ENCODE results near the gene ZNF503.

Gene ZNF503

GRCh38 chr10:75428434-75429158, 27.0 kb upstream of the ZNF503 start:
- H3K9me3 ChIP-seq (ENCODE audit: control insufficient read depth, low read length) = no peaks in the 10 kb centered on the region

DNA sequence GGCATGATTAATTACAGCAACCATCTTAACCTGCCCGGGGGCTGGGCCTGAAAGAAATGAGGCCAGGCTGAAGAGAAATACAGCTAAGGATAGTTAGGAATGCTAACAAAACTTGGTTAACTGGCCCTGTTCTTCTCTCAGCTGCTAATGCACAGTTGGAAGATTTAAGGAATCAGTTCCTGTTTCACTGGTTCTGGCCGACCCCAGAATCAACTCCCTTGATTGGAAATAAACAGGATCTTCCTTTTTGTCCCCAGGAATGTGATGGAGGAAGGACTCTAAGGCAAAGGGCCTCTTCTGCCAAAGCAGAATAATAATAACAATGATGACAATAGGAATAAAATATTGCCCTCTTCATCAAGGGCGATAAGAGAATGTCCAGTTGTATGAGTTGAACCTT, 26.4 kb upstream of the ZNF503 start:
- no peaks in the 10 kb centered on the region for H3K9me3 ChIP-seq (ENCODE audit: control insufficient read depth, low read length)
- H3K27me3 ChIP-seq (ENCODE audit: control insufficient read depth, insufficient read depth, low read length) = no peaks in the 10 kb centered on the region
- no peaks in the 10 kb centered on the region for H3K36me3 ChIP-seq (ENCODE audit: control insufficient read depth, insufficient read depth, low read length)
- H3K9ac ChIP-seq (ENCODE audit: low read length) = no peak overlapping the region
- H3K4me3 ChIP-seq (ENCODE audit: low read length) = no peak overlapping the region
- peaks cover 33% of the 10 kb centered on the region for H3K4me1 ChIP-seq (ENCODE audit: control insufficient read depth, insufficient read depth, low read length)

More at GRCh38 chr10:75428434-75429158, 27.0 kb upstream of the ZNF503 start:
- Histone ChIP-seq H3K27me3 (ENCODE audit: control insufficient read depth, insufficient read depth, low read length) (no peaks in the 10 kb centered on the region), H3K4me3 (ENCODE audit: low read length) (no peak overlapping the region), H3K36me3 (ENCODE audit: control insufficient read depth, insufficient read depth, low read length) (no peaks in the 10 kb centered on the region), H3K9ac (ENCODE audit: low read length) (no peak overlapping the region), H3K4me1 (ENCODE audit: control insufficient read depth, insufficient read depth, low read length) (peaks cover 33% of the 10 kb centered on the region)

- Histone ChIP-seq H3K36me3 (ENCODE audit: control insufficient read depth, insufficient read depth, low read length) (no peaks in the 10 kb centered on the region), H3K9me3 (ENCODE audit: control insufficient read depth, low read length) (no peaks in the 10 kb centered on the region), H3K4me1 (ENCODE audit: control insufficient read depth, insufficient read depth, low read length) (peaks cover 26% of the 10 kb centered on the region), H3K9ac (ENCODE audit: low read length) (no peak overlapping the region), H3K4me3 (ENCODE audit: low read length) (no peak overlapping the region), H3K27me3 (ENCODE audit: control insufficient read depth, insufficient read depth, low read length) (no peaks in the 10 kb centered on the region)
Observed at GRCh38 chr10:75426880-75427279, 25.3 kb upstream of the ZNF503 start.

GRCh38 chr10:75425291-75426079, 23.9 kb upstream of the ZNF503 start:
- no peaks in the 10 kb centered on the region for H3K9me3 ChIP-seq (ENCODE audit: control insufficient read depth, low read length)
- H3K27me3 ChIP-seq (ENCODE audit: control insufficient read depth, insufficient read depth, low read length) = no peaks in the 10 kb centered on the region
- H3K36me3 ChIP-seq (ENCODE audit: control insufficient read depth, insufficient read depth, low read length) = no peaks in the 10 kb centered on the region
- H3K9ac ChIP-seq (ENCODE audit: low read length) = no peak overlapping the region
- no peak overlapping the region for H3K4me3 ChIP-seq (ENCODE audit: low read length)
- peaks cover 15% of the 10 kb centered on the region for H3K4me1 ChIP-seq (ENCODE audit: control insufficient read depth, insufficient read depth, low read length)

- Histone ChIP-seq H3K4me3 (ENCODE audit: low read length) (no peak overlapping the region), H3K36me3 (ENCODE audit: control insufficient read depth, insufficient read depth, low read length) (no peaks in the 10 kb centered on the region), H3K9ac (ENCODE audit: low read length) (no peak overlapping the region), H3K27me3 (ENCODE audit: control insufficient read depth, insufficient read depth, low read length) (no peaks in the 10 kb centered on the region), H3K4me1 (ENCODE audit: control insufficient read depth, insufficient read depth, low read length) (peaks cover 6% of the 10 kb centered on the region), H3K9me3 (ENCODE audit: control insufficient read depth, low read length) (no peaks in the 10 kb centered on the region)
Observed at GRCh38 chr10:75424571-75424970, 23.0 kb upstream of the ZNF503 start.

- H3K9ac ChIP-seq (ENCODE audit: low read length) = no peak overlapping the region
- H3K4me1 ChIP-seq (ENCODE audit: control insufficient read depth, insufficient read depth, low read length) = no peaks in the 10 kb centered on the region
- H3K36me3 ChIP-seq (ENCODE audit: control insufficient read depth, insufficient read depth, low read length) = no peaks in the 10 kb centered on the region
- H3K27me3 ChIP-seq (ENCODE audit: control insufficient read depth, insufficient read depth, low read length) = no peaks in the 10 kb centered on the region
- no peak overlapping the region for H3K4me3 ChIP-seq (ENCODE audit: low read length)
- no peaks in the 10 kb centered on the region for H3K9me3 ChIP-seq (ENCODE audit: control insufficient read depth, low read length)
Observed at GRCh38 chr10:75422913-75423312, 21.3 kb upstream of the ZNF503 start.

DNA sequence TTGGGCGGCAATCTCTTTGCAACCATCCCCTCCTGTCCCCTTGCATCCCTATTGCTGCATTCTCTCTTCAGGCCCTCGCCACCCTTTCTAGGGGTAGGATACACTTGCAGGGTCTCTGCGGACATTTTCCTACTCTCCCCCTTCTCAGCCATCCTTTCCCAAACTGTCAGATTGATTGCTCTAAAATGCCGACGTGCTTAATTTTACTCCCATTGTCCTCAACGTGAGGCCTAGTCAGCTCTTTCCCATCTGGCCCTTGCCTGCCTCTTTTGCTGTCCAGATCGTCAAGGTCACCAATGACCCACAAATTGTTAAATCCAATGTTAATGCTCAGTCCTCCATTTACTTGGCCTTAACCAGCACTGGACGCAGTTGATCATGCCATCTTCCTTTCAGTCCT, 17.1 kb upstream of the ZNF503 start:
- Histone ChIP-seq H3K4me3 (ENCODE audit: low read length) (no peak overlapping the region), H3K9ac (ENCODE audit: low read length) (no peak overlapping the region), H3K36me3 (ENCODE audit: control insufficient read depth, insufficient read depth, low read length) (no peaks in the 10 kb centered on the region), H3K4me1 (ENCODE audit: control insufficient read depth, insufficient read depth, low read length) (no peaks in the 10 kb centered on the region), H3K9me3 (ENCODE audit: control insufficient read depth, low read length) (no peaks in the 10 kb centered on the region), H3K27me3 (ENCODE audit: control insufficient read depth, insufficient read depth, low read length) (no peaks in the 10 kb centered on the region)

- H3K4me3 ChIP-seq (ENCODE audit: low read length) = no peak overlapping the region
- H3K9ac ChIP-seq (ENCODE audit: low read length) = no peak overlapping the region
- H3K36me3 ChIP-seq (ENCODE audit: control insufficient read depth, insufficient read depth, low read length) = no peaks in the 10 kb centered on the region
- no peaks in the 10 kb centered on the region for H3K27me3 ChIP-seq (ENCODE audit: control insufficient read depth, insufficient read depth, low read length)
- no peaks in the 10 kb centered on the region for H3K4me1 ChIP-seq (ENCODE audit: control insufficient read depth, insufficient read depth, low read length)
- H3K9me3 ChIP-seq (ENCODE audit: control insufficient read depth, low read length) = no peaks in the 10 kb centered on the region
Observed at GRCh38 chr10:75418293-75418692, 16.7 kb upstream of the ZNF503 start.

DNA sequence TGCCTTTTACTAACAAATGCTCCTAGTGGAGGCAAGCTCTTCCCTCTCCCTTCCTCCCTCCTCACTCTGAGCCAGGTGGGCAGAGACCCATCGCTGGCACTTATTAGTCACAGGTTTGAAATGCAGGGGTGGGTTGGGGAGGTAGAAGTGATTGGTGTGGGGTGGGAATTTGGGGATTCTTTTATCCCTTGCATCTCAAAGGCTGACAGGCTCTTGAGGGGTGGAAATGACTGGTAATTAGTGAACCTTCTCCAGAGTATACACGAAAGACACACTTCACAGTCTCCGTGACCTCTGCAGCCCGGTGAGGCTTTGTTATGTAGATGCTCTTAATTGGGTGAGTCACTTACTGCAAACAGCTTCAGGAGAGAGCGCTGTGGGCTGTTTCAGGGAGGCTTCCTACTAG, 16.0 kb upstream of the ZNF503 start:
- H3K4me1 ChIP-seq (ENCODE audit: control insufficient read depth, insufficient read depth, low read length) = no peaks in the 10 kb centered on the region
- no peaks in the 10 kb centered on the region for H3K27me3 ChIP-seq (ENCODE audit: control insufficient read depth, insufficient read depth, low read length)
- H3K9me3 ChIP-seq (ENCODE audit: control insufficient read depth, low read length) = no peaks in the 10 kb centered on the region
- H3K9ac ChIP-seq (ENCODE audit: low read length) = no peak overlapping the region
- no peaks in the 10 kb centered on the region for H3K36me3 ChIP-seq (ENCODE audit: control insufficient read depth, insufficient read depth, low read length)
- no peak overlapping the region for H3K4me3 ChIP-seq (ENCODE audit: low read length)

GRCh38 chr10:75414527-75414926, 13.0 kb upstream of the ZNF503 start:
- no peak overlapping the region for H3K4me3 ChIP-seq (ENCODE audit: low read length)

GRCh38 chr10:75410132-75411005, 8.8 kb upstream of the ZNF503 start:
- peaks cover 15% of the 10 kb centered on the region for H3K27me3 ChIP-seq (ENCODE audit: control insufficient read depth, insufficient read depth, low read length)
- no peak overlapping the region for H3K4me3 ChIP-seq (ENCODE audit: low read length)

More at GRCh38 chr10:75414527-75414926, 13.0 kb upstream of the ZNF503 start:
- Histone ChIP-seq H3K9me3 (ENCODE audit: control insufficient read depth, low read length) (no peaks in the 10 kb centered on the region), H3K4me1 (ENCODE audit: control insufficient read depth, insufficient read depth, low read length) (no peaks in the 10 kb centered on the region), H3K27me3 (ENCODE audit: control insufficient read depth, insufficient read depth, low read length) (no peaks in the 10 kb centered on the region), H3K9ac (ENCODE audit: low read length) (no peak overlapping the region), H3K36me3 (ENCODE audit: control insufficient read depth, insufficient read depth, low read length) (no peaks in the 10 kb centered on the region)

More at GRCh38 chr10:75410132-75411005, 8.8 kb upstream of the ZNF503 start:
- Histone ChIP-seq H3K9ac (ENCODE audit: low read length) (no peak overlapping the region), H3K36me3 (ENCODE audit: control insufficient read depth, insufficient read depth, low read length) (no peaks in the 10 kb centered on the region), H3K4me1 (ENCODE audit: control insufficient read depth, insufficient read depth, low read length) (peaks cover 21% of the 10 kb centered on the region), H3K9me3 (ENCODE audit: control insufficient read depth, low read length) (no peaks in the 10 kb centered on the region)

Data from mucosa of stomach (tissue), 1 donor.